Ishikawa (cell line): ENCODE results near the gene PLCL1.

Experiments used
- CEBPB ChIP-seq: IDR thresholded peaks from 2 replicates; pipeline ENCODE4 v1.6.1; 2012
- CREB1 ChIP-seq: IDR thresholded peaks from 2 replicates; pipeline ENCODE4 v1.6.1; 2012; ENCODE audit warnings: low read depth
- EGR1 ChIP-seq: IDR thresholded peaks from 2 replicates; pipeline ENCODE4 v1.6.1; 2012
- EP300 ChIP-seq: IDR thresholded peaks from 2 replicates; pipeline ENCODE4 v1.6.1; 2012; ENCODE audit warnings: borderline replicate concordance
- FOXM1 ChIP-seq: IDR thresholded peaks from 2 replicates; pipeline ENCODE4 v1.6.1; 2012; ENCODE audit warnings: low read depth, borderline replicate concordance
- MAX ChIP-seq: IDR thresholded peaks from 2 replicates; pipeline ENCODE4 v1.6.1; 2012
- RAD21 ChIP-seq: IDR thresholded peaks from 2 replicates; pipeline ENCODE4 v1.6.1; 2012; ENCODE audit warnings: low read depth
- REST ChIP-seq: IDR thresholded peaks from 2 replicates; pipeline ENCODE4 v1.6.1; 2012; ENCODE audit warnings: low read depth, mild to moderate bottlenecking
- TAF1 ChIP-seq: IDR thresholded peaks from 2 replicates; pipeline ENCODE4 v1.6.1; 2012; ENCODE audit warnings: low read depth, mild to moderate bottlenecking
- TCF12 ChIP-seq: IDR thresholded peaks from 2 replicates; pipeline ENCODE4 v1.6.1; 2012; ENCODE audit warnings: low read depth
- TEAD4 ChIP-seq: IDR thresholded peaks from 2 replicates; pipeline ENCODE4 v1.6.1; 2012
- USF1 ChIP-seq: IDR thresholded peaks from 2 replicates; pipeline ENCODE4 v1.6.1; 2012
- YY1 ChIP-seq: IDR thresholded peaks from 2 replicates; pipeline ENCODE4 v1.6.1; 2012; ENCODE audit warnings: low read depth

GRCh38 chr2:197920592-197921201 is 116.3 kb downstream of the PLCL1 start:
- TF ChIP-seq CEBPB, result no peak
- TF ChIP-seq TEAD4, result no peak
- no peak for TF ChIP-seq EP300
- TF ChIP-seq MAX, result no peak
- no peak for TF ChIP-seq TCF12
- TF ChIP-seq TAF1, result no peak
- no peak for TF ChIP-seq RAD21
- no peak for TF ChIP-seq REST
- TF ChIP-seq CREB1, result no peak
- TF ChIP-seq USF1, result no peak
- no peak for TF ChIP-seq FOXM1
- no peak for TF ChIP-seq YY1
- no peak for TF ChIP-seq EGR1
